Tibial nerve (tissue), 4 donors: Measurements from ENCODE around the gene COL4A3.

Experiments used
- EP300 ChIP-seq, 2 donors: sonication (generic); formaldehyde crosslinking; IDR thresholded peaks; one replicate each; pipeline ENCODE4 v1.6.1; 2017; ENCODE audit warnings: antibody characterized with exemption in 2 of 2, mild to moderate bottlenecking in 1 of 2
- POLR2A ChIP-seq, 2 donors: fragments of 450-650 bp; IDR thresholded peaks; one replicate each; pipeline ENCODE4 v1.6.1; 2017; ENCODE audit warnings: antibody characterized with exemption in 2 of 2, mild to moderate bottlenecking in 2 of 2, moderate library complexity in 2 of 2
- TF ChIP-seq, protein P1 (sequence below), 5 experiments: fragments of 200-600 bp in 3 of 5; fragments of 450-650 bp in 2 of 5; sonication (generic) in 3 of 5; IDR thresholded peaks; one replicate each; pipeline ENCODE4 v1.5.1; 2016 to 2019; ENCODE audit warnings: antibody characterized with exemption in 5 of 5, mild to moderate bottlenecking in 3 of 5, moderate library complexity in 2 of 5

DNA sequence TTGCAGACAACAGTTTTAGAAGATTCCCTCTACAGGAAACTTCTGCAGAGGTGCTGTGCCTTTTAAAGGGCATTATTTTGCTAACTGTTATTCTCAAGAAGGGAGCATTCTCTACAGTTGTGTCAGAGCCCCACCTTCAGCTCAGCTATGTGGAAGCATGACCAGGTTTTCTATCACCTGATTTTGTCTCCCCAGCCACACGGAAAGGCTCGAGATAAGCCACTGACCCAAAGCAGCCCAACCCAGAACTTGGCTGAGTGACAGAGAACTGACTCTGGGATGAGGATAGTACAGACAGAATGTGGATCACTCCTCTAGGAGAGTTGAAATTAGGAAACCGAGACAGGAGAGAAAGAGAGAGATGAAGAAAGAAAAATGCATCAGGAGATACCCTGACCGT is 11.1 kb upstream of the COL4A3 start:
- no peak for TF ChIP-seq POLR2A (IDR thresholded peaks at IDR 0.05)
- TF ChIP-seq, protein P1, sequence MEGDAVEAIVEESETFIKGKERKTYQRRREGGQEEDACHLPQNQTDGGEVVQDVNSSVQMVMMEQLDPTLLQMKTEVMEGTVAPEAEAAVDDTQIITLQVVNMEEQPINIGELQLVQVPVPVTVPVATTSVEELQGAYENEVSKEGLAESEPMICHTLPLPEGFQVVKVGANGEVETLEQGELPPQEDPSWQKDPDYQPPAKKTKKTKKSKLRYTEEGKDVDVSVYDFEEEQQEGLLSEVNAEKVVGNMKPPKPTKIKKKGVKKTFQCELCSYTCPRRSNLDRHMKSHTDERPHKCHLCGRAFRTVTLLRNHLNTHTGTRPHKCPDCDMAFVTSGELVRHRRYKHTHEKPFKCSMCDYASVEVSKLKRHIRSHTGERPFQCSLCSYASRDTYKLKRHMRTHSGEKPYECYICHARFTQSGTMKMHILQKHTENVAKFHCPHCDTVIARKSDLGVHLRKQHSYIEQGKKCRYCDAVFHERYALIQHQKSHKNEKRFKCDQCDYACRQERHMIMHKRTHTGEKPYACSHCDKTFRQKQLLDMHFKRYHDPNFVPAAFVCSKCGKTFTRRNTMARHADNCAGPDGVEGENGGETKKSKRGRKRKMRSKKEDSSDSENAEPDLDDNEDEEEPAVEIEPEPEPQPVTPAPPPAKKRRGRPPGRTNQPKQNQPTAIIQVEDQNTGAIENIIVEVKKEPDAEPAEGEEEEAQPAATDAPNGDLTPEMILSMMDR (IDR thresholded peaks at IDR 0.05) = no peak
- no peak for TF ChIP-seq EP300 (IDR thresholded peaks at IDR 0.05)
